Embryonic facial prominence (tissue), 1 donor: ENCODE data around the gene SLC15A4.
"Not testable (repeated sequence)": the region's sequence is repeated elsewhere in the genome, so short reads cannot be mapped to it uniquely, and the experiment has no call there.

Experiments used
- DNase-seq: peaks from one replicate; pipeline ENCODE4 v3.0.0-alpha.2; 2016; ENCODE audit errors: extremely low spot score

The SLC15A4 gene

GRCh38 chr12:128814411-128815261, 9.1 kb downstream of the SLC15A4 start:
- DNase-seq: no peak

GRCh38 chr12:128813883-128814282, 9.9 kb downstream of the SLC15A4 start:
- DNase-seq: no peak

GRCh38 chr12:128813392-128813791, 10.4 kb downstream of the SLC15A4 start:
- no peak for DNase-seq

GRCh38 chr12:128811806-128812205, 12.0 kb downstream of the SLC15A4 start:
- DNase-seq: no peak

DNA sequence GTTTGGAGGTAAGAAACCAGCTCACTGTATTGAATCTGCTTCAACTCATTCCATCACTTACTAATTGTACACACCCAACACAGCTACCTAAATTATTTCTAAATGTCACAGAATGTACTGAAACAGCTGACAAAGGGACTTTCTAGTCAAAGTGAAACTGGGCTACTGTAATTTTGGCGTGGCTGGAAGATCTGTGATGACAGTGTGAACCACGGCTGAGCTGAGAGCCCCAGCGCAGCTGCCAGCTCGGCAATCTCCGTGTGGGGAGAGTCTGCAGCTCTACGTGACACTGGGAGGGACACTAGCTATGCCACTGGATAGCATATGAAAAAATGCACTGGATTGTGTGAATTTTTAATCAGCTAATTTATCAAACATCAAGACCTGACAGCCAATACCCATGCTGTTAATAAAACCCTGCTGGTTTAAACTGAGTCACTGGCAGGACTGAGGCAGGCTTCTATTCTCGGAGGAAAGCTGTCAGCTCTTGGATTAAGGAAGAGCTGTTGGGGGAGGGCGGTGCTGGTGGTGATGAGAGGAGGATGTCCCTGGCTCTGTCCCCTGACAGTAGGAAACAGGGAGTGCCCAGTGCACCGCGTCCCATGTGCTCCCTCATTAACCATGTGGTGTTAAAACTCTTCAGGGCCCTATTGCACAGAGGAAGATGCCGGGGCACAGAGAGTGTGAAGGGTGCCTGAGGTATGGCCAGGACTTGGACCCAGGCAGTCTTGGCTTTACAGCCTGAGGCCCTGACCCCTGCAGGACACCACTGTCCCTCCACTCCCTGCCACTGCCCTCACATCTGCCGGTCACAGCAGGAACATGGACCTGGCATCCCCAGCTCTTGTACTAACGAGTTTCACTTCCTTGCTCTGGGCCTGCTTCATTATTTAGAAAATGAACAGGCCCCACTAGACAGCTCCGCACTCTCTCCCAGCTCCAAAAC, 13.3 kb downstream of the SLC15A4 start:
- no peak for DNase-seq

DNA sequence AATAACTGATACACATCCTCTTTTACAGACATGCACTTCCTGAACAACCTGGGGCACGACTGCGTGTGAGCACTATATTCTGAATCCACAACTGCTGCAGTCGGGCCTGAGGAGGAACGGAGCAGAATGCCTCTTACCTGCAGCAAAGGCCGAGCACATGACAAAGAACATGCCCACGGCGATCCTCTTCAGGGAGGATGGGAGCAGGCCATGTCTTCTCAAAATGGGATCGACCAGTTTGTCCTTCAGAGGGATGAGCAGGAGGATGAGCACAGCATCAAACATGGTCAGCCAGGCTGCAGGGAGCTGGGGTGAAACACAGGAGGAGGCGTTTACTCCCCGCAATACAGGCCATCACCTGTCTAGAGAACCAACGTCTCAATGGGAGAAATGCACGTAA, 15.1 kb downstream of the SLC15A4 start:
- no peak for DNase-seq

DNA sequence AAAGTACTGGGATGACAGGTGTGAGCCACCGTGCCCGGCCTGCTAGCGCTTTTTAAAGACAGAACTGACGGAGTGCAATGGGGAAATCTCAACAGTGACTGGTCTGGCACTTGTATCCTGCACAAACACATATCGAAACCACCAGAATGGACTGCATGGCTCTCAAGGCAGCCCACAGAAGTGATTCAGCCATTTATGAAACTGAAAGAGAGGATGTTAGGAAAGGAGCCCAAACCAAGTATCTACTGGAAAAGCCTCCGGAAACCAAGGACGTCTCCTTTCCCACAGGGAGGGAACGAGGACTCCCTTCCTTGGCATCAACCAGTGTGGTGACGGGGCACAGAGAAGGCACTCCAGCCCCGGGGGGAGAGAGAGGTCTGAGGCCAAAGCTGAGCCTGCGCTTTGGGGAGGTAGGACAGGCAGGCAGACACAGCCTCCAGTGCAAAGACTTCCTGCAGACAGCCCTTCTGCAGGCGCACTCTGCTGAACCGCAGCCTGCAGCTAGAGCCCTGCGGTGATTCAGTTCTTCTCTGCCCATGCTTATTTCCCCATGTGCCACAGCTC, 16.5 kb downstream of the SLC15A4 start:
- DNase-seq: no peak

DNA sequence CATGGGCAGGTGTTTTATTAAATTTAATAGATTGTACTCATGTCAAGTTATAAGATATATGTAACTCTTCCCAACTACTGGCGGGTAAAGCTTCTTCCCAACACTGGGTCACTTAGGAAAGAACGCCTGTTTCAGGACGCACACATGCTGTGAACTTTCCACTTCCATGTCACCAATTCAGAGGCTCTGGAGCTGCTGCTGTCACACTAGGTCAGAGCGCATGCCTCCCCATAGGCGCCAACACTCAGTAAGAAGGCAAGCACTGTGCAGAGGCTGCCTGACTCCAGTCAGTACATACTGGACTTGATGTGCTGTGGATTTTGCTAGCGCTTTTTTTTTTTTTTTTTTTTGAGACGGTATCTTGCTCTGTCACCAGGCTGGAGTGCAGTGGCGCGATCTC, 17.2 kb downstream of the SLC15A4 start:
- no peak for DNase-seq

GRCh38 chr12:128805406-128805805, 18.4 kb downstream of the SLC15A4 start:
- DNase-seq: not testable (repeated sequence)

DNA sequence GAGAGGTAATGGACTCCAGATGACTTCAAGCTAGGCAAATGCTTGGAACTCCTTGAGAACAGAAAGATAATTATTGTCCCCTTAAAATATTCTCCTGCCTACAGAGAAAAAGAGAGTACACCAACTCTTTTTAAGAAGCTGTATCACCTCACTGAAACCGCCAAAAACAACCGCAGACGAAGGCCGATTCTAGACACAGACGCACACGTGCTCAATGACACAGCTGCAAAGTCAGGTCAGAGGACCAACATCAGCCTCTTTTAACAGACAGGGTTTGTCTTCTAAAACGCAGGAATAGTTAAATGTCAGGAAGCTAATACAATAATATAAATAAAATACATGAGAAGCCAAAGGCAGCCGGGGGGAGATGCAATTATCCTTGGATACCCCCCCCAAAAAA, 19.0 kb downstream of the SLC15A4 start:
- no peak for DNase-seq

DNA sequence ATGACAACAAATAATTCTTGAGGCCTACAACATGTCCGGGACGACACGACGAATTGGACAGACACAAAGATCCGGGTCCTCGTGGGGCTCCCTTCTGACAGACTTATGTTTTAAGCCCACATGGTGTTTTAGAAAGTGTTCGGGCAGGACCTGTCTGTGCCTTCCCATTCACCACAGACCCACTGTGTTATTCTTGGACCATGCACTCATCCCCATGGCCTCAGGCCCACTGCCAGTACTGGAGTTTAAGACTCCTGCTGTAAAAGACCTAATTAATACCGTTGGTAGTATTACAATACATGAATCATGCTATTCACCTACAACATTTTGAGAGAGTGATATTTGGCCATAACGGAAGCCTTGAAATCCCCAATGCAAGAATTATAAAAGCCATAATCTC, 20.0 kb downstream of the SLC15A4 start:
- DNase-seq: no peak

DNA sequence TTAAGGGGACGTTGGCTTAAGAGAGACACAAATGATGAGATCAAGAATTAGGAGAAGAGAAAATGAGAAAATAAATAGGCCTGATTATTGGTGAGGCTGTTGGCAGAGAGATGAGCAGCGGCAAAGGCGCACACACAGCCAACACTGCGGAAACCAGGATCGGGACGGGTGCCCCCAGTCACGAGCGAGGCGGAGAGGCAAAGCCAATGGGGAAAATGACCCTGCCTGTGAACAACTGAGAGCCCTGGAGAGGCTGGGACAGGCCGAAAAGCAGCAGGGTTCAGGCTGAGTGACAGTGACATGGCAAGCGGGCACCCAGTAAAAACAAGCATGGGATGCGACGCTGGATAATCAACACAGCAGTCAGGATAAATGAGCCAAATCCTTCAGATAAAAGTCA, 21.0 kb downstream of the SLC15A4 start:
- DNase-seq: no peak

DNA sequence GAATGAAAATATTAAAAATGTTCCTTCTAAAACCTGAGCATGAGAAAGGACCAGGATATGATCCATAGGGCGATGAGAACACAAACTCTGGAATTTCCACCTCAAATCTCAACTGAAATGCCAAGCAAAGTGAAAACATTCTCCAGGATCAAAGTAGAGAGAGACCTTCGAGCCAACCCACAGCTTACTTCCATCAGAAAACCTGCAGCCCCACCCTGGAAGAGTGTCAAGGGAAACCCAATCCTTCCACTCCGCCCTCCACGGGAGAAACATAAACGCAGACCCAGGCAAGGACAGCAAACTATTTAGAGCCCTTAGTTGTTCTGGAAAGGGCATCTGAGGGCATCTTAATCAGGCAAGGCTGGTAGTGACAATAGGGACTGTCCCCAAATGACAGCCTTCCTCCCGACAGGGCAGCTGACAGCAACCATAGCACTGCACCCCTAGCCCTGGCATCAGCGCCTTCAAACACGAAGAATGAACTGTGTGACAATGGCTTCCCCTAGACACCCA, 21.8 kb downstream of the SLC15A4 start:
- no peak for DNase-seq

DNA sequence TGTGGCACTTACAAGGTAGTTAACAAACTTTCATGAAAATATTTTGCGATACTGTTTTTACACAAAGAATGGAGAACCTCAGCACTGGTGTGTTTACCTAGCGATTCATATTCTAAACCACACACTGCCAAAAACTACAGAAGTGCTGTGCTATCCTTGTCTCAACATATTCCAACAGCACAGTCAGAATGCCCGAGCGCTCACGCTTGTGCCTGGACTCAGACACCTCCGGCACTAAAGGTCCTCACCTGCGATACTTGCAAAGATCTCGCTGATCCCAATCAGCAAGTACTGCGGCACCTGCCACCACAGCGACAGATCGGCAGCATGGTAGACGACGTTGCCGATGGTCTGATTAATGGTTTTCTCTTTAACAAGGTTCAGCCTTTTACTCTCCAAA, 23.2 kb downstream of the SLC15A4 start:
- no peak for DNase-seq

DNA sequence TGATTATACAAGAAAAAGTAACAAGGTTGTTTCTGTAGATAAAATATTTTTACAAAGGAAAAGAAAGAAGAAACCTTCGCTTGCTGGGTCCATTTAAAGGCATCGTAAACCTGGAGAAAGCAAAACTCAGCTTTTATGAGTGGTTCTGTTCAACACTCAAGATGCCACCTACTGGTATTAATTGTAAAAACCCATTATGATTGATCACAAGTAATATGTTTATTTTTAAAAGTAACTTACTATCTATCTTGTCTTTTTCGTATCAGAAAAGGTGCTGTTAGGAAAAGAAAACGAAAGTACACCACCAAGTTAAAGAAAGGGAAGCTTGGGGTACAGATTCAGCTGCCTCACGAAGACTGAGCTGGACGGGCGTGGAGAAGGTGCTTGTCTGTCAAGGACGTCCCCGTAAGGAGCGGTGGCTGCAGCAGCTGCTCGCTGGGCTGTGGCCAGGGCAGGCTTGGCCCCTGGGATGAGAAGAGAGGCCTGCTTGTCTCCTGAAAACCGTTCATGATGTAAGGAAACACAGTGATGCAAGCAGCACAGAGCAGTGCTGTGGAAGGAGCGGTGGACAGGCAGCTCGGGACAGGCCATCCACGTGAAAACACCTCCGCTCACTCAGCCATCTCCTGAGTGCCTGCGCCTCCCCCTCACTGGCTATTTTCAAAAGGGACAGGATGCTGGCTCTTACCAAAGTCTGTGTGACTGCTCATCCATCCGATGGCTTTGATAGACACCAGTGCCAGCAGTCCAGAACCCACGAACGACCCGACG, 25.0 kb downstream of the SLC15A4 start:
- DNase-seq: no peak

DNA sequence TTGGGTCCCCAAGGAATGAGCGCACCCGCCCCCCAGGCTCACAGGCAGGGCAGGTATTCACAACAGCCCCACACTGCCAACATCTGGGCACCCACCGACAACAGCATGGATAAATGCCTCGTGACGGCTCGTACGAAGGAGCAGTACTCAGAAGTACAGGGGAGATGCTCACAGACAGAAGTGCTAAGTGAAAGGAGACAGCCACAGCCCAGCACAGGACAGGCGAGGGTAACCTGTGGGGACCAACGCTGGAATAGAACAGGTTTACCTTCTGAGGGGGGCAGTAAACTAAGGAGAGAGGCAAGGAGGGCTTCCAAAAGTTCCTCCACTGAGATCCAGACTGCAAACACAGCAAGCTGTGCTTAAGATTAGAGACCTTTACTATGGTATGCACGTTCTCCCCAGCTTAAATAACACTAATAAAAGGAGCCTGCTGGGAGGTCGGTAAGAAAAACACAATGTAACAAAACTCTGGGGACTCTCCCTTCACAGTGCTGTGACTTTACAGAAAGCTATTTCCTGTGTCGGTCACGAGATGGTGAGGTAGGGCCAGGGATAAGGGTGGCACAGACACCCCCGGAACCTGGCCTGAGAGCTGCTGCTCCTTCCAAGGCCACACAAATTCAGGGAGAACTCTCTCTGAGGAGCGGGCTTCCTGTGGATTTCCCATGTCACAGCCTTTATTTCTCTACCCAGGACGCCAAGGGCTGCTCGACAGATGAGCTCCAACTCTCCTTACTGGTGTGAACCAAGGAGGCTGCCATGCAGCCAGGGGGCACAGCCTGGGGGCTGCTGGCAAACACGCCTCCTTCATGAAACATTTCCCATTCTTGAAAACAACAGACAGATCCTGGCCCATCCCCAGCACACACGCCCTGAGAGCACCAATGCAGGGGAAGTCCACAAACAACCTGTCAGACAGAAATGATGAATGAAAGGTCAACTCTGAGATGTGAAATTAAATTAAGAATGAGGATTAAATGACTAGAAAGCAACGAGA, 26.3 kb downstream of the SLC15A4 start:
- no peak for DNase-seq

- DNase-seq: no peak
Measured at GRCh38 chr12:128796439-128797118, 27.2 kb downstream of the SLC15A4 start.

GRCh38 chr12:128795530-128796361, 28.0 kb downstream of the SLC15A4 start:
- DNase-seq: no peak
